ENCODE measurements around the gene SERPINA4. TPM values are rescaled to one million over a fixed set of nuclear protein-coding genes. Genes with fewer than 3 reads are reported as not detected.

SERPINA4 gene
- total RNA-seq, 1 donor from 2014 or later: not detected

GRCh38 chr14:94593749-94594431 is 32.6 kb downstream of the SERPINA4 start:
- Histone ChIP-seq H3K36me3 (no peaks in the 10 kb centered on the region), H3K27me3 (ENCODE audit: low read depth) (no peaks in the 10 kb centered on the region), H3K9me3 (replicated peaks) (no peaks in the 10 kb centered on the region), H3K4me1 (peaks cover 19% of the 10 kb centered on the region), H3K27ac (replicated peaks) (no peak overlapping the region), H3K4me3 (no peak overlapping the region)
- intact Hi-C loops (cut with micrococcal nuclease): no loop called here
- DNase-seq: no peak
- no peak for TF ChIP-seq CTCF (IDR thresholded peaks at IDR 0.05; ENCODE audit: borderline replicate concordance)

- peaks cover 24% of the 10 kb centered on the region for H3K4me1 ChIP-seq
- no peaks in the 10 kb centered on the region for H3K27me3 ChIP-seq (ENCODE audit: low read depth)
- no peak for DNase-seq
- no peak overlapping the region for H3K4me3 ChIP-seq
- H3K36me3 ChIP-seq: no peaks in the 10 kb centered on the region
- H3K9me3 ChIP-seq (replicated peaks): no peaks in the 10 kb centered on the region
- no peak for TF ChIP-seq CTCF (IDR thresholded peaks at IDR 0.05; ENCODE audit: borderline replicate concordance)
- H3K27ac ChIP-seq (replicated peaks): no peak overlapping the region
- intact Hi-C loops (cut with micrococcal nuclease): no loop called here
Observed at GRCh38 chr14:94594441-94594840, 33.2 kb downstream of the SERPINA4 start.

GRCh38 chr14:94595912-94596311 is 34.7 kb downstream of the SERPINA4 start:
- Histone ChIP-seq H3K27ac (replicated peaks) (no peak overlapping the region), H3K9me3 (replicated peaks) (no peaks in the 10 kb centered on the region), H3K36me3 (no peaks in the 10 kb centered on the region), H3K4me1 (peaks cover 39% of the 10 kb centered on the region), H3K27me3 (ENCODE audit: low read depth) (no peaks in the 10 kb centered on the region), H3K4me3 (no peak overlapping the region)
- DNase-seq: no peak
- TF ChIP-seq CTCF (IDR thresholded peaks at IDR 0.05; ENCODE audit: borderline replicate concordance): no peak
- intact Hi-C loops (cut with micrococcal nuclease): no loop called here

- no peak for TF ChIP-seq CTCF (IDR thresholded peaks at IDR 0.05; ENCODE audit: borderline replicate concordance)
- no peak overlapping the region for H3K27ac ChIP-seq (replicated peaks)
- no peak overlapping the region for H3K4me3 ChIP-seq
Observed at GRCh38 chr14:94596361-94596760, 35.1 kb downstream of the SERPINA4 start.

GRCh38 chr14:94597788-94598187 is 36.5 kb downstream of the SERPINA4 start:
- Histone ChIP-seq H3K9me3 (replicated peaks) (no peaks in the 10 kb centered on the region), H3K4me3 (no peak overlapping the region), H3K4me1 (peaks cover 56% of the 10 kb centered on the region), H3K27ac (replicated peaks) (no peak overlapping the region), H3K27me3 (ENCODE audit: low read depth) (no peaks in the 10 kb centered on the region), H3K36me3 (no peaks in the 10 kb centered on the region)
- intact Hi-C loops (cut with micrococcal nuclease): no loop called here
- no peak for DNase-seq
- no peak for TF ChIP-seq CTCF (IDR thresholded peaks at IDR 0.05; ENCODE audit: borderline replicate concordance)

More at GRCh38 chr14:94596361-94596760, 35.1 kb downstream of the SERPINA4 start:
- intact Hi-C loops (cut with micrococcal nuclease): no loop called here
- Histone ChIP-seq H3K27me3 (ENCODE audit: low read depth) (no peaks in the 10 kb centered on the region), H3K9me3 (replicated peaks) (no peaks in the 10 kb centered on the region), H3K36me3 (no peaks in the 10 kb centered on the region), H3K4me1 (peaks cover 42% of the 10 kb centered on the region)
- DNase-seq: no peak

Measured in left ventricle myocardium inferior (tissue), 1 donor.